CD4-positive, alpha-beta T cell treated with Interleukin-2 at 100 ng/mL for 4 hours (primary cell): ENCODE data around the gene SPATA6L.

Source experiments
- DNase-seq: peaks from one replicate; pipeline ENCODE4 v3.0.0-alpha.2; 2020; ENCODE audit warnings: low spot score

SPATA6L gene

DNA sequence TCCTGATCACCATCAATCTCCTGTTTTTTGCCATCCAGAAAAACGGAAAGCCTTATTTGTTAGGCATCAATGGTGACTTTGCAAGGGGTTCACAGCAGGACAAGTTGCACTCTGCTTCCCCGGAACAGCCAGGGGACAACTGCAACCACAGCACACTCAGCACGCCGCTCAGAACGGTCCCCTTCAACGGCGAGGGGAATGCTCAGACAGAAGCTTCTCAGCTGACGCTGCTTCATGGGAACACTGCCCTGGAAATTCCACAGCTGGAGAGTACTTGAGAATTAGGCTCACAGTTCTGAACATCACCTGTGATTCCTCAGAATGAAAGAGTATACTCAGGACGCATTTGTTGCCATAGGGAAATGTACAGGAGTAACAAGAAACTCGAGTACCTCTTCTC is 44.3 kb downstream of the SPATA6L start:
- no peak for DNase-seq

DNA sequence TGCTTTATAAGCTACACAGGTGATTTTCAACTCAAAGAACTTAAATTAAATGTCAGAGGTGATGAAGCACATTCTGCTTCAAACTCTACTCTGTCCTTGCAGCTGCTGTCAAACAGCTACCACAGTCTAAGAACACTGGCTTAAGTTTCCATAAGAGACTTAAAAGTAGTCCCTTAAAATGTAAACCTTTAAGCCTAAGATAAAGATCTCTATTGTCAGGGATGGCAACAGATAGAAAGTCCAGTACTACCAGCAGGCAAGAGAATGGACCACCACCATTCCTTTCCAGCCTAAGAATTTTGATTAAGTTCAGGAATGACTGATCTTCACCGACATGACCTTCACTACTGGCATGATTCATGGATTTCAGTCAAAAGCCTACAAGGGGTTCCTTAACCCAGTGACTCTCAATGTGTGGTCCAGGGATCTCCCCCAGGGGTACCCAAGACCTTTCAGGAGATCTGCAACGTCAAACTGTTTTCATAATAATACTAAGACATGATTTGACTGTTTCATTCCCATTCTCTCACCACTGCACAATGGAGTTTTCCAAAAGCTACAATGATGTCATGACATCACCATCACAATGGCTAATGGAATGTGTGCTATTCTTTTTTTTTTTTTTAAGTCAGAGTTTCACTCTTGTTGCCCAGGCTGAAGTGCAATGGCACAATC is 45.3 kb downstream of the SPATA6L start:
- no peak for DNase-seq

DNA sequence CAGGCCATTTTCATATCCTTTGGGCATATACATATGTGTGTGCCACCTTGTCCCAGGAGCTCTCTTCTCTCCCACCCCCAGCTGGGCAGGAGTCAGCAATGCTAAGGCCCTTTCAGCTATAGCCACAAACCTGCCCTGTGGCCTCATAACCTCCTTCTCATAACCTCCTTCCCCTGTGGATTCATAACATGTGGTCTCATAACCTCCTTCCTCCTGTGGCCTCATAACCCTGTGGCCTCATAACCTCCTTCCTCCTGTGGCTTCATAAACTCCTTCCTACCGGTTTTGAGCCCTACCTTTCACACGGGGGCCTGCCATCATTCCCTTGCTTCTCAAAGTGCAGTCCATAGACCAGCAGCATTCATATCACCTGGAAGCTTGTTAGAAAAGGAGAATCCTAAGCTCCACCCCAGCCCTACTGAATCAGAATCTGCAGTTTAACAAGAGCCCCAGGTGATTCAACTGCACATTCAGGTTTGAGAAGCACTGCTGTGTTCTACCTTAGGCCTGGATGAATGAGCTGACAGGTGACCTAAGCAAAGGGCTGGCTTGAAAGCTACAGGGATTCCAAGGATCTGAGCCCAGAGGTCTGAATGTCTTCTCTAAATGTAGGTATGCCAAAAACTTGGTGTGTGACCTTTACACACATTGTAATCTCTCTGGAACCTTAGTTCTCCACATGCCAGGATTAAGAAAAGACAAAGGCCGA is 46.1 kb downstream of the SPATA6L start:
- DNase-seq = no peak

DNA sequence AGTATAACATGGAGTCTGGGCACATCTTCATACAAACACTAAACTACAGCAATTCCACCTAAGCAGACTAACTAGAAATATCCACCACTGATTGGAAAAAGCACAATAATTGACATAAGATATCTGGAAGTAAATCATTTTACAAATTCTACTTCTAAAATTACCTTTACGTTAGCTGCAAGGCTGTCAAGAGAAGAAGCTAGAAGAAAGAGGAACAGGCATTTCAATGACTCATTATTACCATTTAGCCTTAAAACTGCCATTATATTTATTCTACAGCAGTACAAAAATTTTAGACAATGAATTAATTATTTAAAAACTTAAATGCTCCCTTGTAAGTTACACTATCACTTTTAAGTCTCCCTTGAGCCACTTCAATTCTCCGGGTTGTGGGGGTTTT is 47.6 kb downstream of the SPATA6L start:
- no peak for DNase-seq

DNA sequence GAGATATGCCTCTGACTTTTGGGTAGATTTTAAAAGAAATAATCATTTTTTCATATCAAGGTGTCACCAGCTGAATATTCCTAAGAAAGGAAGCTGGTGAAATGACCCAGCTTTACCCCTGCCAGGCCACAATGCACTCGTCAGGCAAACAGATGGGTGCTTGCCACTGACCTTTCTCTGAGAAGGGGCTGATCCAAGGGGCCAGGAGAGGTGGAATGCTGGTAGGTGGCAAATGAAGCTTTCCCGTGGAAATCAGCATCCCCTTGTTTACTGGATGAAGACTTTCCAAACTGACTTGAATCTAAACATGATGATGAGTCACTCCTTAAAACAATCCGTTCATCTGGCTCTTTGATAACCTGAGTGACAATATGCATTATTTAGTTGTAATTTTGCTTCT is 48.5 kb downstream of the SPATA6L start:
- no peak for DNase-seq

DNA sequence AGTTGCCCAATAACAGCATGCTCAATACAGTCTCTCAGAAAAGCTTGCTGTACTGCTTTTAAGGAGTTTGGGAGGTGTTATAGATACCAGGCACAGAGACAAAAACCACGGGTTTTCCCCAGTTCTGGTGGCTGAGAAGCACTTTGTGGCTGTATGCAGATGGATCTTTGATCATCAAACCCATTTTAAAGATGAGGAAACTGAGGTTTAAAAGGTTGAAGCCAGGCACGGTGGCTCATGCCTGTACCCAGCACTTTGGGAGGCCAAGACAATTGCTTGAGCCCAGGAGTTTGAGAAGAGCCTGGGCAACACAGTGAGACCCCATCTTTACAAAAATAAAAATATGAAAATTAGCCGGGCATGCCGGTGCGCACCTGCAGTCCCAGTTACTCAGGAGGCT is 50.5 kb downstream of the SPATA6L start:
- no peak for DNase-seq

DNA sequence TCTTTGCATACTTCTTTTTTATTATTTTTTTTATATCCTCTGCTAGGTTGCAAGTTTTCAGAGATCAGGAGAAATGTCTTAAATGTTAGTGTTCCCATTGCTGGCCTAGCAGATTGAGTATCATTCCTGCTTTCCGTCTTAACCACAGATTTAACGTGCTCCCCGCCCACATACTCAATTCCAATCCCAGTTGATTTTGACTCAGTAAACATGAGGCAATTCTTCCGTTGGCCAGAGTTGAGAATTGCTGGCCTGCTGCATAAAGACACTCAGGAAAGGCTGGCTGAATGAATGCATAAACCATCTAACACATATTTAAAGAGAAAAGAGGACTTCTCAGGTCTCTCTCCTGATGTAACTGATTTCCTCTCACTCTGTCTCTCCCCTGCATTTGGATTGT is 51.0 kb downstream of the SPATA6L start:
- no peak for DNase-seq

DNA sequence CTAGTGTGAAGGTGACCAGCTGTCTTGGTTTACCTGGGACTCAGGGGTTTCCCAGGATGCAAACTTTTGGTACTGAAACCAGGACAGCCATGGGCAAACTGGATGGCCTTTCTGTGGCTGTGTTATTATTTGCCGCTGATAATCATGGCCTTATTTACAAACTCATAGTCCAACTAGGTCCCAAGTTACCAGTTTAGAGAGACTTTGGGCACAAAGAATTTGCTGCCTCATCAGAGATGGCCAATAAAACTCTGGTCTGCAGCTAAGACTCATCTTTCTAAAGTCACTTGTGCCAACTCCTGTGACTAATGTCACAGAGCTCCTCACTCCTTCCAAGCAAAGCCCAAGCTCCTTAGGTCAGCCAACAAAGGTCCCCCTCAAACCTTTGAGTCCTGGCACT is 51.7 kb downstream of the SPATA6L start:
- no peak for DNase-seq

DNA sequence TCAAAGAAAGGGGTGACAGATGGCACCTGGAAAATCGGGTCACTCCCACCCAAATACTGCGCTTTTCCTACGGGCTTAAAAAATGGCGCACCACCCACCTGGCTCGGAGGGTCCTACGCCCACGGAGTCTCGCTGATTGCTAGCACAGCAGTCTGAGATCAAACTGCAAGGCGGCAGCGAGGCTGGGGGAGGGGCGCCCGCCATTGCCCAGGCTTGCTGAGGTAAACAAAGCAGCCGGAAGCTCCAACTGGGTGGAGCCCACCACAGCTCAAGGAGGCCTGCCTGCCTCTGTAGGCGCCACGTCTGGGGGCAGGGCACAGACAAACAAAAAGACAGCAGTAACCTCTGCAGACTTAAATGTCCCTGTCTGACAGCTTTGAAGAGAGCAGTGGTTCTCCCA is 60.2 kb downstream of the SPATA6L start:
- DNase-seq = peak; percentile 8

DNA sequence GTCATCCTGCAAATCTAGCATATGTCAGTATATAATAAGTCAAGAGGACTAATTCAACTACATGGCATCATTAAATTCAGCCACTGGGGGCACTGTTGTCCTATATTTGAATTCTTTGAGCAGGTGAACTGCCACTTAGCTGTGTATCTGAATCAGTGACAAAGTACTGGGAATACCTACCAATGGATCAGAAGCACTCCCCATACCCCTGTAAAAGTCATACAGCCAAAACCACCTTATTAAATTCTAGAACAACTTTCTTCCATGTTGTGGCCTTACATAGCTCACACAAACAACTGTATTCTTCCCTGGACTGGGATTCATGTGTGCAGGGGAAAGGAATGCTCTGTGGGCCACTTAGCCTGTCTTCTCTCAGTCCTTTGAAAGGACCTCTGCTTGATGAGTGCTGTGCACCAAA is 61.6 kb downstream of the SPATA6L start:
- DNase-seq = peak; percentile 87

DNA sequence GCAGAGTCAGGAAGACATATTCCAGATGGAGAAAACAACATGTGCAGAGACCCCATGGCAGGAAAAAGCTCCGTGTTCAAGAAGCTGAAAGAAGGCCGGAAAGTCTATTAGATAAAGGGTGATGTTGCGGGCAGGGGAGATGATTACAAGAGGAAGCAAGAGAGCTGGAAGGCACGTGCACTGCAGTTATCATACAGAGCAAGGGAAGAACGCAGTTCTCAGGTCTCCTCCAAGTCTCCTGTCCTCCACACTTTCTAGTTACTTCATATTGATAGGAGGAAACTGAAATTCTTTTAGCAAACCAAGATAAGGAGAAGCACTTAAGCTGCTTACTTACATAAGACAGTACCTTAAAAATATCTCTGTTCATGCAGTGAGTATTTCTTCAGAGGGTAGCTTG is 62.5 kb downstream of the SPATA6L start:
- no peak for DNase-seq

DNA sequence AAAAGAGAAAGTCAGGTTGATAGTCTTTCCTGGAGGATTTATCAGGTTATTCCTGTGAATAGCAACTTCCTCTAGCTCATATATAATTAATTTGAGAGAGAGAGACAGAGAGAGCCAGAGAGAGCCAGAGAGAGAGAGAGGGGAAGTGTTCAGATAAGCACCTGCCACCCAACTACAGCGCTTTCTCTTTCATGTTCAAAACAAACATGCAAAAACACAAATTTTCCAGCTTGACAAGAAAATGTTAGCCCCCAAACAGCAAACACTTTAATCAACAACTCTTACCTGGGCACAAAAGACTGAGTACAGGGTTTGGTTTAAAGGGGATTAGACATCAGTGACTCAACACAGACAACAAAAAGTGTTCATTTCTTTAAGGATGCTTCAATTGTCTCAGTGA is 65.9 kb downstream of the SPATA6L start:
- DNase-seq = no peak

DNA sequence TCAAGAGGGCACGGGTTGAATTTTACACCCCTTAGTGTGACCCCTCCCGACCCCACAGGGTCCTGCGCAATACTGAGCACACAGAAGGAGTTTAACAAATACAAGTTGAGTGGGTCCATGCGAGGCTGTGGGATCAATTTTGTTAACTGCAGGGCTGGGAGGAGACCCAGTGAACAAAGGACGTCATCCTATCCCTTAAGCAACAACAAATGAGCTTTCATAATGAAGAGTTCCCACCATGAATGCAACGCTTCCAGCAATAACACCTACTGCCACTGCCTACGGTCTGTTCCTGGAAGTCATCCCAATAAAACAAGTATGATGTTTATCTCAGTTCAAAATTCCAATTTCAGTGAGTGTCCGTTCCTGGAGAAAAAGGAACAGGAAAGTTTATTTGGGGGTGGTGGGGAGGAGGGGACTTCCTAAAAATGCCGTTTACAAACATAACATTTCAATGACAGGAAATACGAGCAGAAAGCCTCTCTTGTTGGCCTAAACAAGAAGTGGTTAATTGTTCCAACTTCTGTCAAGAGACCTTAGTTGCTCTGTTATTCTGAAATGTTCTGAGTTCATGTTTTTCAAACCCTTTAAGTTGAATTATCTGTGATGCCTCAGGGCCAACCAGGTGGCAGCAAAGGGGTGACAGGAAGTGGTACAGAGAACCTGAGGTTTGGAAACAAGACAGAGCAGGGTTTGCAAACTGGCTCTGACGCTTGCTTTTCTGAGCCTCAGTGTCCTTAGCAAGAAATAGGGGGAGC is 69.9 kb downstream of the SPATA6L start:
- DNase-seq = peak; percentile 59

DNA sequence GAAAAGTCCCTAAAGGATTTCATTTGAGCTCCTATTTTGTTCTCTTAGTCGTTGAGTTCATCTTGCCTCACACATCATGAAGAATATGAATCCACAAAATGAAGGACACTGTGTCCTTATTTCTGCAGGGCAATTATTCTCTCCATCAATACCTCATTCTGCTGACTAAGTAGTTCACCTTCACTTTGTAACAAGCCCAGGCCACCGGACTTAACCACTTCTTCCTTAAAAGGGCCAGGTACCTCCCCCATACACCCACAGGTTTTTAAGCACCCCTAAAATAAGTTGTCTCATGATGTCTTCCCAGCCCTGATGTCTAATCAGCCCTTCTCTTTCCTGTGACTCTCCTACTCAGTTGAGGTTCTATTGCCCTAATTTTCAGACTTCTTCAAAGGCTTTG is 71.3 kb downstream of the SPATA6L start:
- DNase-seq = no peak

DNA sequence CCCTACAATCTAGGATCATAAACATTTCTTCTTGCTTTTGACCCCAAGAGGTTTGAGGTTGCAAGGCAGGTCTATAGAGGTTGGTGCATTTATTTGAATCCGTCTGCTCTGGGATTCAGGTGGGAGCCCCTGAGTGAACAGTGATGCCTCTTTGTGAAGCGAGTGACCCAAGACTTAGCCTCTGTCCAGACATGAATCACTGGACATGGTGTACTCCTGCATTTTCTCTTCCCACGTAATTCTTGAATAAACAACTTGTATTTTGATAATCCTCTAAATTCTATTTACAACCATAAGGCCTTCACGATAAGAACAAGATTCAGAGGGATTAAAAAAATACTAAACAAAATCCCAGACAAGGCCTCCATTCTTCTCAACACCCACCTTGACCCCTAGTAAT is 71.7 kb downstream of the SPATA6L start:
- DNase-seq = no peak

DNA sequence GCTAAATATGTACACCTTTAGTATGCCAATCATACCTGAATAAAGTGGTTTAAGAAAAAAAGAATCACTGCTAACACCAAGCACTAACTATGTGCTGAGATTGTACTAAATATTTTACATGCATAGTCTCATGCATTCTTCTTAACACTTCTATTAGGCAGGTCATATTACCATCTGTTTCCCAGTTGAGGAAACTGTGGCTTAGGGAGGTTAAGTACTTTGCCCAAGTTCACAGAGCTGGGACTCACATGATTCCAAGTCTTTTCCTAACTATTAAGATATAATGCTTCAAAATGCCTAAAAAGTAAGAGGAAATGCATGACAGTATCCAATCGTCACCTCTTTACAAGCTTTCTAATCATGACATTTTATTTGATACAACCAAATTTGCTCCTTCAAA is 73.4 kb downstream of the SPATA6L start:
- no peak for DNase-seq

DNA sequence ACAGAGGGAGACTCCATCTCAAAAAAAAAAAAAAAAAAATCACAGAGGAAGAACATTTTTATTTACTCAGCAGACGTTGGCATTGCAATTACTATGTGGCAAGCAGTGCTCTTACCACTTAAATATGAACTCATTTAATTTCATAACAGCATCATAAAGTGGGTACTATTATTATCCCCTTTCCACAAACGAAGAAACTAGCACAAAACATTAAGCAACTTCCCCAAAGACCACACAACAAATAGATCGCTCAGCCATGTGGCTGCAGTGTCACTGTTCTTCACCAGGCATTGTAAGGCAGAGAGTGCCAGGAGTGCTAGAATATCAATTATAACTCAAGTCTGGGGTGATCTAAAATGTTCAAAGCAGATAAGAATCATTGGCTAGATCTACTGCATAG is 74.0 kb downstream of the SPATA6L start:
- DNase-seq = no peak

DNA sequence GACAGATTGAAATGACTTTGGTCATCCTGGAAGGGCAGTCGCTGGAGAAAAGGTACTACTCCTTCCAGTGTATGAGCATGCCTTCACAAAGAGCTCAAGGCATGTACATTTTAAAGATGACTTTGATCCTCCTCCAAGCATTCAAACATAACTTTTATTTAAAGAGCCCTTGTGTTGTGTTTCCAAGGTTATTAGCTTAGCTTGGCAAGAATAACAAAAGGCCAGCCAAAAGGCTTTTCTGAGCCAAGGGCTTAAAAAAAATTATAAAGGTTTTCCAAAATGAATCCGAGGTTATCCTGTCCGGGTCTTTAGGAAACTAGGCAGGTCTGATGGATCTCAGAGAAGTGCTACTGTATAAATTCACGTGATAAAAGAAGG is 75.2 kb downstream of the SPATA6L start:
- DNase-seq = no peak

DNA sequence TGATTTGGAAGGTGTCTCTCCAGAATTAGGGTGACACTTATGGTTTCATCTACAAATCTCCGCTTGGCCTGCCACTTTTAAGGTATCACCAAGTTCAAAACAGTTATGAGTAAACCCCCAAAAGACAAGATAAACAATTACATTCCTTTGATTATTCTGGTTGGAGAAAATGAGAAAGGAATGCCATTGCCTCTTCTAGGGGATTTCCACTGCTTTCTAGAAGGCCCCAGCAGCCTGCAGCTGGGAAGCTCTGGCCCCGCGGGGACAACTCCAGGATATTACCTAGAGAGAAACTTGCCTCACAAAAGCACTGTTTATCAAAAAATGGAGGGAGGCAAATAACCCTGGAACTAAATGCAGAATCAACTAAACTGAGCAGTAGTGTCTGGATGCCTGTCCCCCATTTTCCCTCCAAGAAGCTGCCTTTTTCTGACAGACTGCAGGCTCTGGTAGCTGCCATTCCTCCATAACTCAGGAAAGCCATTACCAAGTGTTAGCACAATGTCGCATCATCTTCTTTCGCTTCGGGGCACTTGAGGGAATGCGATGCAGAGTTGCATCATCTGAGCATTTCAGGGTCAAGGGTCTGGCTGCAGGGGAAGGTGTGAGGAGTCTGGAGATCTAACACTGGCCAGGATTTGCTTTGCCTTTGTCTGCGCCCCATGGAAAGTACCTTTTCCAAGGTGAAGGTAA is 75.7 kb downstream of the SPATA6L start:
- DNase-seq = no peak

DNA sequence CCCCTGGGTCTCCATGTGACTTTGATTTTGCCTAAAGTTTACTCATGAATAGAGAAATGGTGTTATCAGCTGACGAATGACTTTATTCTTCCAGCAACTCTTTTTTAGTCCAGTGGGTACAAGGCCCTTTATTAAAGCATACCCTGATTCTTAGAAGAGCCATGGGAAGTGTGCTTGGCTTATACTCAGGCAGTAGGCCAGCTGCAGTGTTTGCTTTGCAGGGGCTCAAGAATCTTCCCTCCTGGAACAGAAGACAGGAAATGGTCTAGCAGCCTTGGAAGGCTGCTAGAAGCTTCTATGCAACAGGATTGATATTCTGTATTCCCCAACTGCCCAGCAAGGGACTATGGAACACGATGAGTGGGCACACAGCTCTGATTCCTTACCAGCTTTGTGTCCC is 77.6 kb downstream of the SPATA6L start:
- no peak for DNase-seq

DNA sequence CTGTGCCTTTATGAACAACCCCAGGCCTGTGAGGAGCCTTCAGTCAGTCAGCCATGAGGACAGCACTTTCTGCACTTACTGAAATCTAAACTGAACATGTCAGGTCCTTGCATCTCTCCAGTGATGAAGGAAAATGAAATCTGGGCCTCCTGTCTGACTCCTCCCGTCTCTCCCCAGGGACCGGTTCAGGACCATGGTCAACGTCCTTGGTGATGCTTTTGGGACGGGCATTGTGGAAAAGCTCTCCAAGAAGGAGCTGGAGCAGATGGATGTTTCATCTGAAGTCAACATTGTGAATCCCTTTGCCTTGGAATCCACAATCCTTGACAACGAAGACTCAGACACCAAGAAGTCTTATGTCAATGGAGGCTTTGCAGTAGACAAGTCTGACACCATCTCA is 81.1 kb downstream of the SPATA6L start:
- no peak for DNase-seq

DNA sequence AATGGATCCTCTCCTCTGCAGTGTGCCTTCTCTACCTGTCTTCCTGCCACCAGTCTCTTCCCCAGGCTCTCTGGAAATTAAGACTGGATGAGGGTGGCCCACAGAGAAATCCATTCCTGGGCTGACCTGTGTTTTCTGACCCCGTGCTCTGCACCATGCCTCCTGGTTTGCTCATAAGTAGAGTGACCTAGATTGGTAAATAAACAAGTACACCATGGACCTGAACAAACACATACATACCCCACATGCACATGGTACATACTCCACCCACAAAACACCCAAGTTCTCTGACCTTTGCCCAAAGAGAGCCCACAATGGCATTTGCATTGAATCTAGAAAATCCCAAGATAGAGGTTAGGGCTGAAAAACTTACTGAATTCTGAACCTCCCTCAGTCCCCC is 81.6 kb downstream of the SPATA6L start:
- no peak for DNase-seq

DNA sequence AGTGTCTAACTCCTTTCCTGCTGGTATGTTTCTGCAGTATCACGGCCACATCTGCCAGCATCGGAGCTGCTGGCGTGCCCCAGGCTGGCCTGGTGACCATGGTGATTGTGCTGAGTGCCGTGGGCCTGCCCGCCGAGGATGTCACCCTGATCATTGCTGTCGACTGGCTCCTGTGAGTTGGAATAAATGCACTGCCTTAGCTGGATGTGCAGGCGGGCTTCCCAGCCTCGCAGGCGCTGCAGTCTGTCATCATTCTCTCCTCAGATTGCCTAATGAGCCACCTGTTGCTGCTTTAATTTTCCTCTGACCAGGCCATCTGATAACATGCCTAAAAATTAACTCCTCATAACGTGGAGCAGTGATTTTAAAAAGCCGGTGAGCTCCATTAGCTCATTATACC is 83.3 kb downstream of the SPATA6L start:
- DNase-seq = no peak
